PC-9 (cell line): ENCODE measurements around the gene RBM18.

Experiments
- CTCF ChIP-seq: fragments of 200-600 bp; sonication (generic); conservative IDR thresholded peaks from 2 replicates; pipeline ENCODE4 v1.6.1; 2017; ENCODE audit warnings: mixed run types, antibody characterized with exemption, mild to moderate bottlenecking, moderate library complexity
- EZH2 ChIP-seq: fragments of 200-600 bp; sonication (generic); IDR thresholded peaks from 2 replicates; pipeline ENCODE4 v1.8.0; 2017; ENCODE audit warnings: antibody characterized with exemption, low read depth

- no peak for TF ChIP-seq CTCF
- TF ChIP-seq EZH2 = no peak
These were observed 28.0 kb downstream of the RBM18 start for GRCh38 chr9:122236681-122237080.
